Fibroblast of pulmonary artery (primary cell): ENCODE measurements around the gene PRSS16.

Experiments used
- DNase-seq: peaks from one replicate; pipeline ENCODE4 v3.0.0-alpha.2; 2010; ENCODE audit warnings: low read depth
- H3K4me3 ChIP-seq: replicated peaks from 2 replicates; pipeline ENCODE4 v1.5.1; 2011; ENCODE audit warnings: low read depth, mild to moderate bottlenecking, control low read depth, low read length, moderate library complexity
- CTCF ChIP-seq: IDR thresholded peaks from 2 replicates; pipeline ENCODE4 v1.5.1; 2011; ENCODE audit warnings: mild to moderate bottlenecking, control low read depth, low read length, inconsistent platforms; ENCODE audit errors: missing control alignments

Gene PRSS16

GRCh38 chr6:27248783-27249182 lies 1.3 kb downstream of the PRSS16 start:
- TF ChIP-seq CTCF: no peak
- H3K4me3 ChIP-seq: no peak overlapping the region
- no peak for DNase-seq

- H3K4me3 ChIP-seq: peak overlapping the region; percentile 57
- TF ChIP-seq CTCF: no peak
- no peak for DNase-seq
These were observed 3.0 kb downstream of the PRSS16 start for GRCh38 chr6:27250277-27251111.

GRCh38 chr6:27251112-27251605 lies 3.7 kb downstream of the PRSS16 start:
- peak; percentile 30 for DNase-seq
- H3K4me3 ChIP-seq: peak overlapping the region; percentile 57
- no peak for TF ChIP-seq CTCF

- peak overlapping the region; percentile 57 for H3K4me3 ChIP-seq
- DNase-seq: peak; percentile 62
- TF ChIP-seq CTCF: peak; percentile 23
These were observed 4.2 kb downstream of the PRSS16 start for GRCh38 chr6:27251606-27252251.

- no peak overlapping the region for H3K4me3 ChIP-seq
- no peak for DNase-seq
- no peak for TF ChIP-seq CTCF
These were observed 7.1 kb downstream of the PRSS16 start for GRCh38 chr6:27254566-27254965.

- no peak overlapping the region for H3K4me3 ChIP-seq
- DNase-seq: no peak
- no peak for TF ChIP-seq CTCF
These were observed 8.4 kb downstream of the PRSS16 start for GRCh38 chr6:27255866-27256265.
